Measurements from ENCODE around the gene ADGRB2.

DNA sequence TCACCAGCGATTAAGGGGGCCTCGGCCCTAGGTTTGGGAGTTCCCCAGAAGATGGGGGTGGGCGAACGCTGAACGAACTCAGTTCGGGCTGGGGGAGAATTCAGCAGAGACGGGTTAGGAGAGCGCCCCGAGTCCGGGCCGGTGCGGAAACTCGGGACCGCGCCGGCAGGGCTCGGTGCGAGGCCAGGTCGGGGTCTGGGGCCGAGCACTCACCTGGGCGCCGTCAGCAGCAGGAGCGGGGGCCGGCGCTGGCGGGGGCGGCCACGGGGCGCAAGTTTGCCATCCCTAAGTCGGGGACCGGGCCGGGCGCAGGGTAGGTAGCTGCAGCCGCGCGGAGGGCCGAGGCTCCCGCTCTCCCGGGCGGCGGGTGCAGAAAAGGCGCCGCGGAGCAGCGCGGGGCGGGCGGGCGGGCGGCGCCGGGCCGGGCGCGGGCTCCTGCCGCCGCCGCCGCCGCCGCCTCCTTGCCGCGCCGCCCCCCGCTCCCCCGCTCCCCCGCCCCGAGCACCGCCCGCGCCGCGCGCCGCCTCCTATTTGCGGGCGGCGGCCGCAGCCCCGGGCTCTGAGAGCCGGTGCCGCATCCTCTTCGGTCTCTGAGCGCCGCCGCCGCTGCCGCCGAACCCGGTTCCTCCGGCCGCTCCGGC lies 349 bp downstream of the ADGRB2 start:
- TF ChIP-seq EZH2phosphoT487 (IDR thresholded peaks at IDR 0.05) (no peak), EZH2 (IDR thresholded peaks at IDR 0.05) (no peak)
- TF ChIP-seq, protein P1, sequence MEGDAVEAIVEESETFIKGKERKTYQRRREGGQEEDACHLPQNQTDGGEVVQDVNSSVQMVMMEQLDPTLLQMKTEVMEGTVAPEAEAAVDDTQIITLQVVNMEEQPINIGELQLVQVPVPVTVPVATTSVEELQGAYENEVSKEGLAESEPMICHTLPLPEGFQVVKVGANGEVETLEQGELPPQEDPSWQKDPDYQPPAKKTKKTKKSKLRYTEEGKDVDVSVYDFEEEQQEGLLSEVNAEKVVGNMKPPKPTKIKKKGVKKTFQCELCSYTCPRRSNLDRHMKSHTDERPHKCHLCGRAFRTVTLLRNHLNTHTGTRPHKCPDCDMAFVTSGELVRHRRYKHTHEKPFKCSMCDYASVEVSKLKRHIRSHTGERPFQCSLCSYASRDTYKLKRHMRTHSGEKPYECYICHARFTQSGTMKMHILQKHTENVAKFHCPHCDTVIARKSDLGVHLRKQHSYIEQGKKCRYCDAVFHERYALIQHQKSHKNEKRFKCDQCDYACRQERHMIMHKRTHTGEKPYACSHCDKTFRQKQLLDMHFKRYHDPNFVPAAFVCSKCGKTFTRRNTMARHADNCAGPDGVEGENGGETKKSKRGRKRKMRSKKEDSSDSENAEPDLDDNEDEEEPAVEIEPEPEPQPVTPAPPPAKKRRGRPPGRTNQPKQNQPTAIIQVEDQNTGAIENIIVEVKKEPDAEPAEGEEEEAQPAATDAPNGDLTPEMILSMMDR (IDR thresholded peaks at IDR 0.05) = no peak
